IMR-90 (cell line): ENCODE measurements around the gene SYNPR. TPM values are rescaled to one million over a fixed set of nuclear protein-coding genes. Genes with fewer than 3 reads are reported as not detected.

Experiments
- ATAC-seq: fragments of 200-7000 bp; cut with Tn5 transposase; 2 replicates; pipeline ENCODE4 v1.9.1; 2020; ENCODE audit warnings: low read depth, mild to moderate bottlenecking, moderate library complexity
- BruUV-seq: library from RNA; stranded (reverse); fragments of 400-500 nt; replicated peaks from 2 replicates; lab custom pipeline; 2021; lab: Mats Ljungman, UMichigan
- CTCF ChIA-PET: fragments of 300-600 bp; formaldehyde crosslinking; extraction: SDS; loops from one replicate; lab custom pipeline; 2021; ENCODE audit warnings: antibody characterized with exemption; lab: Yijun Ruan, JAX
- POLR2A ChIA-PET: fragments of 300-600 bp; sonication (Branson Sonifier 250); formaldehyde crosslinking; loops from one replicate; lab custom pipeline; 2022; ENCODE audit warnings: antibody characterized with exemption; ENCODE audit not compliant: unreplicated experiment; lab: Charles Lee
- DNase-seq: peaks from one replicate; pipeline ENCODE4 v3.0.0; 2013
- H2AFZ ChIP-seq: replicated peaks from 2 replicates; pipeline ENCODE3; 2013; ENCODE audit warnings: low read length, mild to moderate bottlenecking; ENCODE audit not compliant: poor library complexity
- H2AK5ac ChIP-seq: 2 replicates; pipeline ENCODE4 v1.6.1; 2013; ENCODE audit warnings: low read depth, low read length, inconsistent platforms
- H2AK9ac ChIP-seq: replicated peaks from 2 replicates; pipeline ENCODE3; 2013; ENCODE audit warnings: mild to moderate bottlenecking, low read depth, low read length, moderate library complexity; ENCODE audit not compliant: poor library complexity
- H2BK120ac ChIP-seq: 2 replicates; pipeline ENCODE4 v1.6.1; 2013; ENCODE audit warnings: low read depth, low read length, inconsistent platforms
- H2BK15ac ChIP-seq: 3 replicates; pipeline ENCODE4 v1.6.1; 2013; ENCODE audit warnings: low read depth, low read length, inconsistent platforms
- H2BK20ac ChIP-seq: 2 replicates; pipeline ENCODE4 v1.6.1; 2013; ENCODE audit warnings: low read depth, mild to moderate bottlenecking, inconsistent platforms, low read length, moderate library complexity
- H2BK5ac ChIP-seq: 2 replicates; pipeline ENCODE4 v1.6.1; 2013; ENCODE audit warnings: mild to moderate bottlenecking, low read depth, low read length, inconsistent platforms; ENCODE audit not compliant: poor library complexity, severe bottlenecking
- H3K14ac ChIP-seq: replicated peaks from 2 replicates; pipeline ENCODE4 v1.6.1; 2013; ENCODE audit warnings: low read depth, low read length, inconsistent platforms
- H3K18ac ChIP-seq: 2 replicates; pipeline ENCODE4 v1.6.1; 2013; ENCODE audit warnings: low read depth, low read length, control low read depth
- H3K23ac ChIP-seq: 2 replicates; pipeline ENCODE4 v1.6.1; 2013; ENCODE audit warnings: low read depth, low read length, inconsistent platforms
- H3K27ac ChIP-seq: 2 replicates; pipeline ENCODE4 v1.5.1; 2013; ENCODE audit warnings: mild to moderate bottlenecking, control low read depth, low read length; ENCODE audit not compliant: insufficient read depth
- H3K27me3 ChIP-seq: 2 replicates; pipeline ENCODE4 v1.6.1; 2013; ENCODE audit warnings: low read length; ENCODE audit not compliant: control insufficient read depth, insufficient read depth
- H3K36me3 ChIP-seq: 2 replicates; pipeline ENCODE4 v1.6.1; 2013; ENCODE audit warnings: low read length, mixed read lengths; ENCODE audit not compliant: control insufficient read depth, insufficient read depth
- H3K4ac ChIP-seq: 2 replicates; pipeline ENCODE4 v1.6.1; 2013; ENCODE audit warnings: low read depth, low read length, inconsistent platforms
- H3K4me1 ChIP-seq: 2 replicates; pipeline ENCODE4 v1.6.1; 2013; ENCODE audit warnings: low read length, mixed read lengths; ENCODE audit not compliant: control insufficient read depth, insufficient read depth
- H3K4me2 ChIP-seq: 2 replicates; pipeline ENCODE4 v1.6.1; 2013; ENCODE audit warnings: low read depth, mild to moderate bottlenecking, control low read depth, low read length, moderate library complexity
- H3K4me3 ChIP-seq: 2 replicates; pipeline ENCODE4 v1.5.1; 2013; ENCODE audit warnings: low read depth, mild to moderate bottlenecking, control low read depth, low read length, moderate library complexity; ENCODE audit not compliant: insufficient read depth
- H3K56ac ChIP-seq: 2 replicates; pipeline ENCODE4 v1.6.1; 2013; ENCODE audit warnings: low read length, inconsistent platforms; ENCODE audit not compliant: insufficient read depth; ENCODE audit errors: extremely low read depth
- H3K79me1 ChIP-seq, 2 experiments: 2 replicates each; pipeline ENCODE4 v1.6.1; 2013; ENCODE audit warnings: low read length in 2 of 2, inconsistent platforms in 1 of 2, low read depth in 1 of 2
- H3K9ac ChIP-seq: 2 replicates; pipeline ENCODE4 v1.6.1; 2013; ENCODE audit warnings: low read depth, low read length, control low read depth
- H3K9me1 ChIP-seq: 2 replicates; pipeline ENCODE4 v1.6.1; 2013; ENCODE audit warnings: low read length, inconsistent platforms; ENCODE audit not compliant: insufficient read depth
- H3K9me3 ChIP-seq: 2 replicates; pipeline ENCODE4 v1.6.1; 2013; ENCODE audit warnings: low read length; ENCODE audit not compliant: control insufficient read depth, insufficient read depth
- H4K20me1 ChIP-seq: 2 replicates; pipeline ENCODE4 v1.6.1; 2013; ENCODE audit warnings: low read length, inconsistent platforms; ENCODE audit not compliant: insufficient read depth
- H4K5ac ChIP-seq: 2 replicates; pipeline ENCODE4 v1.6.1; 2013; ENCODE audit warnings: mild to moderate bottlenecking, low read depth, low read length, control low read depth
- H4K8ac ChIP-seq, 2 experiments: 2 replicates each; pipeline ENCODE4 v1.6.1; 2013; ENCODE audit warnings: low read depth in 2 of 2, low read length in 2 of 2, control low read depth in 1 of 2, inconsistent platforms in 1 of 2
- H4K91ac ChIP-seq: 2 replicates; pipeline ENCODE4 v1.6.1; 2013; ENCODE audit warnings: low read depth, low read length, inconsistent platforms; ENCODE audit not compliant: insufficient read depth
- CEBPB ChIP-seq: IDR thresholded peaks from 2 replicates; pipeline ENCODE4 v1.6.1; 2012; ENCODE audit warnings: low read depth, low read length, improper control_type of control experiment
- NFE2L2 ChIP-seq: fragments of 150-350 bp; IDR thresholded peaks from 2 replicates; pipeline ENCODE4 v1.6.1; 2016; ENCODE audit warnings: low read depth, mild to moderate bottlenecking, low read length
- WGBS, 2 experiments: methylation state at CpG; one replicate each; pipeline versions ENCODE4 v1.1.5 to v1.1.7; 2013; ENCODE audit warnings: missing lambda C conversion rate in 2 of 2; ENCODE audit not compliant: insufficient read length in 1 of 2; ENCODE audit errors: extremely low coverage in 2 of 2; 5-methylcytosine and 5-hydroxymethylcytosine counted together
- dilution Hi-C: fragments of 300-500 bp; cut with HindIII; formaldehyde crosslinking; loops from one replicate; pipeline ENCODE4 v1.14.3; 2018; ENCODE audit warnings: low sequenced_read_pairs; ENCODE audit not compliant: unreplicated experiment
- in situ Hi-C: fragments of 300-500 bp; cut with MboI; formaldehyde crosslinking; loops from 3 replicates; pipeline ENCODE4 v1.14.3; 2019; ENCODE audit warnings: low sequenced_read_pairs, inconsistent platforms, mixed read lengths
- intact Hi-C: fragments of 100-400 bp; cut with micrococcal nuclease; formaldehyde crosslinking; loops from 2 replicates; pipeline ENCODE4 v1.10.0; 2022
- polyA plus RNA-seq, 3 experiments: library from polyadenylated mRNA; depleted of rRNA; stranded (reverse); fragments of >200 nt; gene quantifications; 2 replicates each; pipeline ENCODE4 v1.2.3, GENCODE V29; 2012; ENCODE audit warnings: low replicate concordance in 1 of 3
- total RNA-seq: library from RNA; depleted of rRNA; stranded (reverse); fragments of >200 nt; gene quantifications from 2 replicates; pipeline ENCODE4 v1.2.3, GENCODE V29; 2012

SYNPR gene
- total and polyA plus RNA-seq, 2 of the 4 experiments (the other 2 are of a cell fraction) = not detected

GRCh38 chr3:63365671-63366070 is 87.6 kb downstream of the SYNPR start:
- Histone ChIP-seq H2BK5ac (no peak overlapping the region), H4K20me1 (no peaks in the 10 kb centered on the region), H3K79me1 (no peaks in the 10 kb centered on the region), H2BK15ac (no peak overlapping the region), H4K5ac (no peak overlapping the region), H2AK9ac (no peak overlapping the region), H3K4me1 (no peaks in the 10 kb centered on the region), H2BK20ac (no peak overlapping the region), H3K36me3 (no peaks in the 10 kb centered on the region), H3K9ac (no peak overlapping the region), H2BK120ac (no peak overlapping the region), H4K91ac (no peak overlapping the region), H3K14ac (no peak overlapping the region), H3K56ac (no peak overlapping the region), H2AK5ac (no peak overlapping the region), H3K9me3 (no peaks in the 10 kb centered on the region), H3K4me2 (no peak overlapping the region), H3K23ac (no peak overlapping the region), H3K4me3 (no peak overlapping the region), H3K27ac (no peak overlapping the region), H3K9me1 (no peaks in the 10 kb centered on the region), H2AFZ (no peak overlapping the region), H3K27me3 (no peaks in the 10 kb centered on the region), H4K8ac (no peak overlapping the region), H3K4ac (no peak overlapping the region), H3K18ac (no peak overlapping the region)
- ChIA-PET POLR2A (no interaction called here), CTCF (no interaction called here)
- no TSS peak for BruUV-seq
- no peak for TF ChIP-seq NFE2L2
- TF ChIP-seq CEBPB = no peak
- no CpG with 5 or more reads among the region's 5 CpGs for WGBS, 2 experiments
- no peak for DNase-seq
- dilution Hi-C loops (no loop called here), intact Hi-C loops (no loop called here), in situ Hi-C loops (no loop called here)
- ATAC-seq = no peak
